GM21619 (cell line): ENCODE results near the gene IL1RAPL2.
"Not testable (repeated sequence)": the region's sequence is repeated elsewhere in the genome, so short reads cannot be mapped to it uniquely, and the experiment has no call there.

Experiments used
- ATAC-seq: cut with Tn5 transposase; IDR thresholded peaks from one replicate; pipeline ENCODE4 v1.9.1; 2021; ENCODE audit not compliant: unreplicated experiment

IL1RAPL2 gene

GRCh38 chrX:105662248-105662647 lies 1096.2 kb downstream of the IL1RAPL2 start:
- ATAC-seq: no peak

- ATAC-seq: no peak
These were observed 1098.2 kb downstream of the IL1RAPL2 start for GRCh38 chrX:105664243-105664642.

GRCh38 chrX:105684288-105684687 lies 1118.3 kb downstream of the IL1RAPL2 start:
- ATAC-seq: not testable (repeated sequence)

- ATAC-seq: no peak
These were observed 1128.8 kb downstream of the IL1RAPL2 start for GRCh38 chrX:105694839-105695238.

GRCh38 chrX:105695451-105695850 lies 1129.5 kb downstream of the IL1RAPL2 start:
- ATAC-seq: no peak

GRCh38 chrX:105696870-105697269 lies 1130.9 kb downstream of the IL1RAPL2 start:
- ATAC-seq: no peak

- no peak for ATAC-seq
These were observed 1132.2 kb downstream of the IL1RAPL2 start for GRCh38 chrX:105697984-105698781.

- no peak for ATAC-seq
These were observed 1134.3 kb downstream of the IL1RAPL2 start for GRCh38 chrX:105700331-105700730.

- ATAC-seq: no peak
These were observed 1135.5 kb downstream of the IL1RAPL2 start for GRCh38 chrX:105701310-105702052.

GRCh38 chrX:105703876-105704275 lies 1137.9 kb downstream of the IL1RAPL2 start:
- ATAC-seq: no peak

- ATAC-seq: no peak
These were observed 1140.0 kb downstream of the IL1RAPL2 start for GRCh38 chrX:105706041-105706440.

- ATAC-seq: no peak
These were observed 1145.8 kb downstream of the IL1RAPL2 start for GRCh38 chrX:105711805-105712204.

- no peak for ATAC-seq
These were observed 1149.7 kb downstream of the IL1RAPL2 start for GRCh38 chrX:105715746-105716145.

GRCh38 chrX:105723966-105724735 lies 1158.2 kb downstream of the IL1RAPL2 start:
- ATAC-seq: no peak

- ATAC-seq: no peak
These were observed 1159.2 kb downstream of the IL1RAPL2 start for GRCh38 chrX:105725228-105725627.

- no peak for ATAC-seq
These were observed 1172.2 kb downstream of the IL1RAPL2 start for GRCh38 chrX:105738162-105738561.

- ATAC-seq: no peak
These were observed 1178.3 kb downstream of the IL1RAPL2 start for GRCh38 chrX:105744291-105744690.

GRCh38 chrX:105744946-105745345 lies 1178.9 kb downstream of the IL1RAPL2 start:
- ATAC-seq: no peak

GRCh38 chrX:105745863-105746262 lies 1179.9 kb downstream of the IL1RAPL2 start:
- ATAC-seq: no peak

GRCh38 chrX:105752338-105752956 lies 1186.4 kb downstream of the IL1RAPL2 start:
- no peak for ATAC-seq

GRCh38 chrX:105753411-105753810 lies 1187.4 kb downstream of the IL1RAPL2 start:
- no peak for ATAC-seq
